ENCODE measurements around the gene STARD7. TPM values are rescaled to one million over a fixed set of nuclear protein-coding genes. Genes with fewer than 3 reads are reported as not detected.
"Not testable (repeated sequence)": the region's sequence is repeated elsewhere in the genome, so short reads cannot be mapped to it uniquely, and the experiment has no call there.

STARD7 gene, protein sequence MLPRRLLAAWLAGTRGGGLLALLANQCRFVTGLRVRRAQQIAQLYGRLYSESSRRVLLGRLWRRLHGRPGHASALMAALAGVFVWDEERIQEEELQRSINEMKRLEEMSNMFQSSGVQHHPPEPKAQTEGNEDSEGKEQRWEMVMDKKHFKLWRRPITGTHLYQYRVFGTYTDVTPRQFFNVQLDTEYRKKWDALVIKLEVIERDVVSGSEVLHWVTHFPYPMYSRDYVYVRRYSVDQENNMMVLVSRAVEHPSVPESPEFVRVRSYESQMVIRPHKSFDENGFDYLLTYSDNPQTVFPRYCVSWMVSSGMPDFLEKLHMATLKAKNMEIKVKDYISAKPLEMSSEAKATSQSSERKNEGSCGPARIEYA
- total RNA-seq, result 100 to 1,000 TPM; 102 to 179 TPM

DNA sequence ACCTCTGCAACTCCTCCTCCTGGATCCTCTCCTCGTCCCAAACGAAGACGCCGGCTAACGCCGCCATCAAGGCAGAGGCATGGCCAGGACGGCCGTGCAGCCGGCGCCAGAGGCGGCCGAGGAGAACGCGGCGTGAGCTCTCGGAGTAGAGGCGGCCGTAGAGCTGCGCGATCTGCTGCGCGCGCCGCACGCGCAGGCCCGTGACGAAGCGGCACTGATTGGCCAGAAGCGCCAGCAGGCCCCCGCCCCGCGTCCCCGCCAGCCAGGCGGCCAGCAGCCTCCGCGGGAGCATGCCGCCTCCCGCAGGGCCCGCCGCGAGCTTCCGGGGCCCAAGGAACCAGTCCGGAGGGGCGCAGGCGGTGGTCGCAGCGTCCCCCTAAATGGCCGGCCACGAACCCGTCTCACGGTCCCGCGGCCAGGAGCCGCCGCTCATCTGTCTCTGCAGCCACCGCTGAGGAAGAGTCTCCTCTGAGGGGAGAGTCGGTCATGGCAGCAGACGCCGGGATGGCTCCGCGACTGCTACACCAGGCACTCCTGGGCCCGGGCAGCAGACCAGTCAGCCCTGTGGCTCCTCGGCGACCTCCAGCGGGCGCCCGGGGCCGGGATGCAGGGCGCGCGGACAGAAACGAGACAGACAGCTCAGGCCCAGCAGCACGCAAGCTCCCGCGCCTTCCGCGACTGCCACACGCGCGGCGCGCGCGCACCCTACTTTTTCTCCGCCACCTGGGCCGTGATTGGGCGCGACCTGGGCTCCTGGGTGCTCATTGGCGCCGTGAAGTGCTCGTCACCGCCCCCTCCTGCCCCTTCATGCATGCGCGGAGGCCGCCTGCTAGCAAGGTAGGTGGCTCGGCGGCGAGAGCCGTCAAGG, at the start of gene STARD7:
STARD7 (minus strand) TSS at position 685 of the 868 bp plus-strand sequence; CDS start at position 292, 393 bp downstream.
- Histone ChIP-seq H3K4me1 (peaks cover 11% of the 10 kb centered on the region), H3K27ac (peak within 1 kb of the TSS; percentile 98), H3K9ac (ENCODE audit: low read depth in 2 of 2, low read length in 2 of 2) (peak within 1 kb of the TSS; percentile 92 to 95), H3K4me3 (peak within 1 kb of the TSS; percentile 85), H3K27me3 (no peaks in the 10 kb centered on the region), H3K9me3 (no peaks in the 10 kb centered on the region), H3K36me3 (no peaks in the 10 kb centered on the region)
- TF ChIP-seq, protein P1, sequence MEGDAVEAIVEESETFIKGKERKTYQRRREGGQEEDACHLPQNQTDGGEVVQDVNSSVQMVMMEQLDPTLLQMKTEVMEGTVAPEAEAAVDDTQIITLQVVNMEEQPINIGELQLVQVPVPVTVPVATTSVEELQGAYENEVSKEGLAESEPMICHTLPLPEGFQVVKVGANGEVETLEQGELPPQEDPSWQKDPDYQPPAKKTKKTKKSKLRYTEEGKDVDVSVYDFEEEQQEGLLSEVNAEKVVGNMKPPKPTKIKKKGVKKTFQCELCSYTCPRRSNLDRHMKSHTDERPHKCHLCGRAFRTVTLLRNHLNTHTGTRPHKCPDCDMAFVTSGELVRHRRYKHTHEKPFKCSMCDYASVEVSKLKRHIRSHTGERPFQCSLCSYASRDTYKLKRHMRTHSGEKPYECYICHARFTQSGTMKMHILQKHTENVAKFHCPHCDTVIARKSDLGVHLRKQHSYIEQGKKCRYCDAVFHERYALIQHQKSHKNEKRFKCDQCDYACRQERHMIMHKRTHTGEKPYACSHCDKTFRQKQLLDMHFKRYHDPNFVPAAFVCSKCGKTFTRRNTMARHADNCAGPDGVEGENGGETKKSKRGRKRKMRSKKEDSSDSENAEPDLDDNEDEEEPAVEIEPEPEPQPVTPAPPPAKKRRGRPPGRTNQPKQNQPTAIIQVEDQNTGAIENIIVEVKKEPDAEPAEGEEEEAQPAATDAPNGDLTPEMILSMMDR (IDR thresholded peaks at IDR 0.05), result no peak
- intact Hi-C loops (cut with DNase I), result no loop called here
- DNase-seq, result peak; percentile 99

DNA sequence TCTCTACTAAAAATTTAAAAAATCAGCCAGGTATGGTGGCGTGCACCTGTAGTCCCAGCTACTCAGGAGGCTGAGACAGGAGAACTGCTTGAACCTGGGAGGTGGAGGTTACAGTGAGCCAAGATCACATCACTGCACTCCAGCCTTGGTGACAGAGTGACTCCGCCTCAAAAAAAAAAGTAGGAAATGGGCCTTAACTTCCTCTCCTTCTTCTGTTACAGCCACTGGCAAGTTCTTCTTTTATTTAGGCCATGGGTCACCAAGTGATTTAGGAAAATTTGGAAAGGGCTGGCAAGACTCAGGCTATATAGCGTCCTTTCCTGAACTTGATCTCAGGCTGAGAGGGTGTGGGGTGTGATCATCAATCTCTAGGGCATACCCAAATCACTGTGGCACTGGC, 49.1 kb upstream of the STARD7 start:
- Histone ChIP-seq H3K4me1 (peaks cover 40% of the 10 kb centered on the region), H3K27ac (peak overlapping the region; percentile 39), H3K36me3 (peaks cover 21% of the 10 kb centered on the region)
- not testable (repeated sequence) for H3K4me3 ChIP-seq; H3K9me3 ChIP-seq; H3K9ac ChIP-seq (ENCODE audit: low read depth in 2 of 2, low read length in 2 of 2); H3K27me3 ChIP-seq; DNase-seq
- intact Hi-C loops (cut with DNase I), result loop anchor here (5.0 kb wide), 1 partner anchor 55 kb away; no protein-coding TSS in a partner anchor

DNA sequence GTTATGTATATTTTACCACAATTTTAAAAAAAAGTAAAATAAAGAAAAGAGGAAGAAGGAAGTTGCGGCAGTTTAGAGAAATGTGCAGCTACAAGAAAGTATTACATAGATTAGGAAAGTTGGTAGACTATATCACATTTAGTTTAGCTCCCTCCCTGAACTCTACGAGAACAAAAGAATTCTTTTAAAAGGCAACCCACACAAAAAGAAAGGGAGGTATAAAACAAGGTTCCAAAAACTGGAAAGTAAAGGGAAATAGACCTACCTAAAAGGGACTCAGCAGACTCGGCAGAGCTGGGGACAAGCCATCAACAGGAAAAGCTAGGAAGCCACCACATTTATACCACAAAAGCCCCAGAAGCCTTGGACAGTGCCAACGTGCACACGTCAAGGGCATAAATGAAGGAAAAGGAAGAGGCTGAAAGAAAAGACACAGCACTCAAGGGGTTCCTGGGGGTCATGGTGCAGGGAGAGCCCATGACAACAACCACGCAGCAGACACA, 48.0 kb upstream of the STARD7 start:
- no peak for DNase-seq
- H3K36me3 ChIP-seq, result peaks cover 22% of the 10 kb centered on the region
- peaks cover 29% of the 10 kb centered on the region for H3K4me1 ChIP-seq
- no peaks in the 10 kb centered on the region for H3K9me3 ChIP-seq
- H3K27me3 ChIP-seq, result no peaks in the 10 kb centered on the region
- TF ChIP-seq, protein P1 (IDR thresholded peaks at IDR 0.05), result no peak
- no peak overlapping the region for H3K9ac ChIP-seq (ENCODE audit: low read depth in 2 of 2, low read length in 2 of 2)
- intact Hi-C loops (cut with DNase I), result loop anchor here (5.0 kb wide), 1 partner anchor 54 kb away; no protein-coding TSS in a partner anchor
- H3K27ac ChIP-seq, result peak overlapping the region; percentile 27
- no peak overlapping the region for H3K4me3 ChIP-seq

DNA sequence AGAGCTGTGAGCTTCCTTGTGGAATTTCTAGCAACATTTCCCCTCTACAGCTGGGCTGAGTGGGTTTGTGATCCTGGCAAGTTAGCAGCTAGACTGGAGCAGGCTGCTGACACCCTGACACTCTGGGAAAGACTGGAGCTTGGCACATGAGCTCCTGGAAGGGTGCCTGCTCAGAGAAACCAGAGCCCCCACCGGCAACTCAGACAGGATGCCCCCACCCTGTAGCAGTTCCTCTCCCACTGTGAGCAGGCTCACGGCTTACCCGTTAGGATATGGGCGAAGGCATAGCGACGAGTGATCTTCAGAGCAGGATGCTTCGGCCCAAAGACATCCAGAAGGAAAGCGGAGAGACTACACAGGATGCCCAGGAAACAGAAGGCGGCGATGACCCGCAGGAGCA, 45.9 kb upstream of the STARD7 start:
- H3K4me1 ChIP-seq, result peaks cover 8% of the 10 kb centered on the region
- H3K27ac ChIP-seq, result no peak overlapping the region

DNA sequence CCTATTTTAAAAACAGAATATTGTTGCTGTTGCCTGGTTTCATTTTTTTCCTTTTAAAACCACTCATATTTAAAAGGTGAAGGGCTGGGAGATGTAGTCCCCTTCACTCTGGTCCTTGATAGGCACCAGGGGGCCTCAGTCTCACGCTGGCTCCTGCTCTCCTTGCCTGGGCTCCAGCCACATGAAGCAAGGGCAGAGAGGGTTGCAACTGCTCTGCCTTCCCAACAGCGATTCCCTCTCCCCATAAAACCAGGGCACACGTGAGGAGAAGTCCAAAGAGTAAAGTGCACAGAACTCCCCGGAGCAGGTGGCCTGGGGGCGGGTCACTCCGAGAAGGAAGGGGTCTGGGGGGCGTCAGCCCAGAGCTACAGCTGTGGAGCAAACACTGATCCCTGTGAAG, 44.4 kb upstream of the STARD7 start:
- Histone ChIP-seq H3K27ac (no peak overlapping the region), H3K36me3 (peaks cover 22% of the 10 kb centered on the region)
- intact Hi-C loops (cut with DNase I), result loop anchor here (5.0 kb wide), 1 partner anchor 41 kb away; no protein-coding TSS in a partner anchor

More for the DNA sequence above, 45.9 kb upstream of the STARD7 start:
- Histone ChIP-seq H3K9me3 (no peaks in the 10 kb centered on the region), H3K4me3 (no peak overlapping the region), H3K36me3 (peaks cover 22% of the 10 kb centered on the region), H3K27me3 (no peaks in the 10 kb centered on the region), H3K9ac (ENCODE audit: low read depth in 2 of 2, low read length in 2 of 2) (no peak overlapping the region)
- DNase-seq, result no peak
- intact Hi-C loops (cut with DNase I), result loop anchor here (5.0 kb wide), 1 partner anchor 42 kb away; no protein-coding TSS in a partner anchor
- TF ChIP-seq, protein P1 (IDR thresholded peaks at IDR 0.05), result no peak

More for the DNA sequence above, 44.4 kb upstream of the STARD7 start:
- H3K4me3 ChIP-seq, result no peak overlapping the region
- TF ChIP-seq, protein P1 (IDR thresholded peaks at IDR 0.05), result no peak
- DNase-seq, result no peak
- no peaks in the 10 kb centered on the region for H3K9me3 ChIP-seq
- no peaks in the 10 kb centered on the region for H3K27me3 ChIP-seq
- H3K9ac ChIP-seq (ENCODE audit: low read depth in 2 of 2, low read length in 2 of 2), result no peak overlapping the region
- H3K4me1 ChIP-seq, result no peaks in the 10 kb centered on the region

Data from colonic mucosa (tissue), 4 donors.